Activated naive CD8-positive, alpha-beta T cell treated with anti-CD3 and anti-CD28 coated beads, Interleukin-2, amount 50 U/mL, for 16 hours (primary cell): ENCODE results near the gene ARL15.
"Not testable (repeated sequence)": the region's sequence is repeated elsewhere in the genome, so short reads cannot be mapped to it uniquely, and the experiment has no call there.

Source experiments
- DNase-seq: peaks from one replicate; pipeline ENCODE4 v3.0.0-alpha.2; 2020; ENCODE audit warnings: low read depth, low spot score

The ARL15 gene

DNA sequence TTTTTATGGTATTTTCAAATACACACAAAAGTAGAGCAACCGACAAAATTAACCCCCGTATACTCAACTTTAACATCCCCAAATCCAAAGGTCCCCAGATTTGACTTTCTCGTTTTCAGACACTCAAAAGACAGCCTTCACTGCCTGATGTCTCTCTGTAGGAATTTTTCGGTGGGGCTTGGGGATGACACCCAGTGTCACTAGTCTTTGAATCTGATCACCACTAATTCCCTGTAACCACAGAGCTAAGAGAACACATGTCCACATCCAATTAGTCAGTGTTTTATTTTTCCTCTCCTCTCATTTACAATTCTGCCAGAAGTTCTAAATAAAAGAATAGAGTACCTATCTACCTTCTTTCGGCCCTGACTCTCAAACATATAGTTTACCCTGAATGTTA lies 324.6 kb downstream of the ARL15 start:
- DNase-seq, result no peak

DNA sequence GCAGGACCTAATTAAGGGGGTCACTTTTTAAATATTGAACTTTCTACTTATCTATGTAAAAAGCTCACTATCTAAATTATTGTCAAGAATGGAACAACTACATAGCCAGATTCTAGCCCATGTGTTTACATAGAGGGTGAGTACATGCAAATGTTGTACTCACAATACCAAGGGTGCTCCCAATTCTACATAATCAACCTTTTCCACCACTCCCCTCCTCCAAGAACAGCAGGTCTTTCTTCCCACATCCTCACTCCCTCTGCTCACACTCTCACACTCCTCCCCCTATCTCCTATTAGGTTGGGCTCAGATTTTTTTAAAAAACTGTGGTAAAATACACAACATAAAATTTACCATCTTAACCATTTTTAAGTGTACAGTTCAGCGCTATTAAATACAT lies 325.4 kb downstream of the ARL15 start:
- DNase-seq, result no peak

DNA sequence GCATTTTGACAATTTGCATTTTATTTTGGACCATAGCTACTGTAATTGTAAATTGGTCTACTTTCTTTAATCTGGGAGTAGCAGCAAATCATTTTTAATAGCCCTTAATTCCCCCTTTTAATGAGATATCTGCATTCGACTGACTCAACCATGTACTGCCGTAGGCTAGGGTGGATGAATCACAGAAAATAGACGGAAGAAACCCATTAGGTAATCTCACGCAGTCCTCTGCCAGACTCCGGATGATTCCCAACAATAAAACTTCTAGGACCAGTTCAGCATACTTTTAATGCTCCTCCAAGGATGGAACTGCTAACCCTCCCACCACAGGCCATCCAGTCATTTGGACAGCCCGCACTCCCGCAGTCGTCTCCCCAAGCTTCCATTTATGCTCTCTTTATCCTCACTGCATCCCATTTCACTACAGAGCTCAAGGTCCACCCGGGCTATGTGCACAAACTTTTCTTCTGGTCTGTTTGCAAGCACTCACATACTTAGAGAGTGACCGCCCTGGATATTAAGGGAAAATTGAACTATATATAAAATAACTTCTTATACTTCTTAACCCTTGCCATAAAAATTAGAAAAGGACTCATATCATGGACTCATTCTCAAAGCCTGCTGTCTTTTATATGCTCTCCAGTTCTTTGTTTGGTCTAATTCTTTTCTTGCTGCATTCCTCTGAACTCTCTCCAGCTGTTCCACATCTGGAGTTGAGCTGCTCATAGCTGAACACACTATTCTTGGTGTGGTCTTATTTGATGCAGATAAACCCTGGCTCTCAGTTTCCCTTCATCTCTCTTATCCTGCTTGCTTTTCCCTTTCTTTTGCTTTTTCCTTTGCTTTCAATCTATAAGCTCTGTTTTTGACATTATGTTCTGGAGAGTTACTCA lies 326.6 kb downstream of the ARL15 start:
- DNase-seq, result no peak

DNA sequence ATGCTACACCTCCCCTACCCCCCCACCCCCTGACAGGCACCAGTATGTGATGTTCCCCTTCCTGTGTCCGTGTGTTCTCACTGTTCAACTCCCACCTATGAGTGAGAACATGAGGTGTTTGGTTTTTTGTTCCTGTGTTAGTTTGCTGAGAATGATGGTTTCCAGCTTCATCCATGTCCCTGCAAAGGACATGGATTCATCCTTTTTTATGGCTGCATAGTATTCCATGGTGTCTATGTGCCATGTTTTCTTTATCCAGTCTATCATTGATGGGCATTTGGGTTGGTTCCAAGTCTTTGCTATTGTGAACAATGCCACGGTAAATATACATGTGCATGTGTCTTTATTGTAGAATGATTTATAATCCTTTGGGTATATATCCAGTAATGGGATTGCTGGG lies 328.1 kb downstream of the ARL15 start:
- DNase-seq, result not testable (repeated sequence)

GRCh38 chr5:53980061-53980460 lies 330.3 kb downstream of the ARL15 start:
- DNase-seq, result no peak

GRCh38 chr5:53974021-53974420 lies 336.4 kb downstream of the ARL15 start:
- DNase-seq, result no peak

- DNase-seq, result no peak
Measured at GRCh38 chr5:53972314-53972713, 338.1 kb downstream of the ARL15 start.

DNA sequence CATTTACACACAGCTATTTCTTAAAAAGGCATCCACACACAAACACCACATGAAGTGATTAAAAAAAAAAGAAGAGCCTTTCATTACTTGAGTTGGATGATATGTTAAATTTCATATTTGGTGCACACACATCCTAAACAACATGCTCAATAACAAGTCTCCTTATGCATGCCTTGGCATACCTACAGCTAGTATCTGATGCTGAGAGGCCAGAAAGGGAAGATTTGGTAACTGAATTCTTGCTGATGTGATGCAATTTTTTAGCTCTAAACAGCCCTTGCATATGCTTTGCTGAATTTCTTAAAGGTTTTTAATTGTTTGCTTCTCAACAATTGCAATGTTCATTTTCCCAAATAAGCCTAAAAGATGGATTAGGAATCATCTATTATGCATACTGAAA lies 338.8 kb downstream of the ARL15 start:
- DNase-seq, result no peak

GRCh38 chr5:53971131-53971530 lies 339.2 kb downstream of the ARL15 start:
- no peak for DNase-seq

- no peak for DNase-seq
Measured at GRCh38 chr5:53970475-53970874, 339.9 kb downstream of the ARL15 start.

GRCh38 chr5:53969176-53969730 lies 341.1 kb downstream of the ARL15 start:
- DNase-seq, result no peak

DNA sequence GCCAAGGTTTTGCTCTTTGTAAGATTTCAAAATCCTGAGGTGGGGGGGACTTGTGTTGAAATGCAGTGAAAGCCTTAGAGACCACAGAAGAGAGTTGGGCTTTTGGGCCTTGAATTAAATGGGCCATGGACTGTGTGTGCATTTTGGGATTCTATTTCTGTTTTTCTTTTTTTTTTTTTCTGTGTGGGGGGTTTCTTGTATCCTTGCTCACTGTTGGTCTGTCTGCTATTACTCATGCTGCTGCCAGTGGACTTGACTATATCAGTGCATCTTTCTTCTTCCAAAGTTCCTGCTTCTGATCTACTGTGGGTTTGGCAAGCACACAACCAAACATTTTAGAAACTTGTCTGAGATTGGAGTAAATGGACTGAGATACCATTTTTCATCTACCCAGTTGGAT lies 344.9 kb downstream of the ARL15 start:
- DNase-seq, result no peak

- DNase-seq, result no peak
Measured at GRCh38 chr5:53963958-53964357, 346.4 kb downstream of the ARL15 start.

- no peak for DNase-seq
Measured at GRCh38 chr5:53962306-53962705, 348.1 kb downstream of the ARL15 start.

DNA sequence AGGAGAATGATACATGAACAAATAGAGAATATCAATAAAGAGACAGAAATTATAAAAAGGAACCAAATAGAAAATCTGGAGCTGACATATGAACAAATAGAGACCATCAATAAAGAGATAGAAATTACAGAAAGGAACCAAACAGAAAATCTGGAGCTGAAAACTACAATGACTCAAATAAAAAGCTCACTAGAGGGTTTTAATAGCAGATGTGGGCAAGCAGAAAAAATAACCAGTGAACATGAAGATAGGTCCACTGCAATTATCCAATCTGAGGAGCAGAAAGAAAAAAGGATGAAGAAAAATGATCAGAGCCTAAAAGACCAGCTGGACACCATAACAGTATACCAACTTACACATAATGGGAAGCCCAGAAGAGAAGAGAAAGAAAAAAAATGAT lies 353.7 kb downstream of the ARL15 start:
- no peak for DNase-seq

DNA sequence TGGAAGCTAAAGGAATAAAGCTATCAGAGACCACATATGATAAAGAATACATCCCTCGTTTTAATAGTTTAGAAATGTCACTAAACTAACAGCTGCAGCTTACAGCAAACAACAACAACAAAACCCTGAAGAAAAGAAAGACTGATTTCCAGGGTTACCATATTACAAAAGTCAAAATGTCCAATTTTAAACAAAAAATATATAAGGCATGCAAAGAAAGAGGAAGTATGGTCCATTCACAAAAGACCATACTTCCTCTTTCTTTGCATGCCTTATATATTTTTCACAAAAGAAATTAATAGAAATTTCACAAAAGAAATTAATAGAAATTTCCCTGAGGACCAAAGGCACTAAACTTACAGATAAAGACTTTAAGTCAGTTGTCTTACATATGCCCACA lies 354.2 kb downstream of the ARL15 start:
- DNase-seq, result no peak

- DNase-seq, result no peak
Measured at GRCh38 chr5:53950621-53951020, 359.8 kb downstream of the ARL15 start.

DNA sequence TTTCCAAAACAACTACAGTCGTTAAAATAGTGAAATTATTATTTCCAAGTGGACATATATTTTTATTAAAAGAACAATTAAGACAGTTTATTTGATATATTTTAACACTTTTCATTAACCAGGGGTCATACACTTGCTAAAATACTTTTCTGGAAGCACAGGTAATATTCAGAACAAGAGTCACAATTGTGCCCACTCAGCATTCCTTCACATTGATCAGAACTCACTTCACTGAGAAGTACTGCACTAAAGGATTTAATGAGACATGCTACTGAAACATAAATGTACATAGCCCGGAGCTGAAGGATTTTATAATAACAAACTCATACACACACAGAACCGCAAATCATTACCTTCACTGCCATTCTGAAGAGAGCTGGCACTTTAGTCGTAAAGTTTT lies 361.8 kb downstream of the ARL15 start:
- DNase-seq, result no peak

DNA sequence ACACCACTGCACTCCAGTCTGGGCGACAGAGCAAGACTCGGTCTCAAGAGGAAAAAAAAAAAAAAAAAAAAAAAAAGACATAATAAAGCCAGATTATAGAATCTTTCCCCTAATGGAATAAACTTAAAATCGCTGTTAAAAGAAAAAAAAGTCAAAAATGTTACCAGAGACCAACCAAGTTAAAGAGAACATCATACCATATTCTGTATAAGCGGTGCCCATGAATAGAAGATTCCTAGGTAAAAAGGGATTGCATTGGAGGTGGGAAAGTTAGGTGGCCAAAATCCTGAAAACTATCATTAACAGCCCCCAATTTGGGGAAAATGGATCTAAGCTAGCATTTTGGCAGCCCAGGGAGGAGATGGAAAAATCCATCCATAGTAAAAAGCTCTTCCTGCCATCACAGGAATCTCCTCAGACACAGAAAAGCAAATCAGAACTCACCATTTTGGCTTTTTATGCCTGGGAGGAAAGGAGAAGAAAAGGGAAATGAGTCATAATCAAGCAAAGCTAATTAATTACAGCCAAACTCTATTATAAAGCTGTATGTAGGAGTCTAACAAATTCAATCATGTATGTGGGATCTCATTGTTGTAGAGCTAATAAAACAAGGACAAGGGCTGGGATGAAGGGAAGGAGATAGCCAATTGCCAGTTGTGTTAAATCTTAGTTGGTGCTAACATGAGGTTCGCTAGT lies 363.8 kb downstream of the ARL15 start:
- no peak for DNase-seq

GRCh38 chr5:53944981-53945380 lies 365.4 kb downstream of the ARL15 start:
- no peak for DNase-seq

- DNase-seq, result no peak
Measured at GRCh38 chr5:53943938-53944337, 366.4 kb downstream of the ARL15 start.

DNA sequence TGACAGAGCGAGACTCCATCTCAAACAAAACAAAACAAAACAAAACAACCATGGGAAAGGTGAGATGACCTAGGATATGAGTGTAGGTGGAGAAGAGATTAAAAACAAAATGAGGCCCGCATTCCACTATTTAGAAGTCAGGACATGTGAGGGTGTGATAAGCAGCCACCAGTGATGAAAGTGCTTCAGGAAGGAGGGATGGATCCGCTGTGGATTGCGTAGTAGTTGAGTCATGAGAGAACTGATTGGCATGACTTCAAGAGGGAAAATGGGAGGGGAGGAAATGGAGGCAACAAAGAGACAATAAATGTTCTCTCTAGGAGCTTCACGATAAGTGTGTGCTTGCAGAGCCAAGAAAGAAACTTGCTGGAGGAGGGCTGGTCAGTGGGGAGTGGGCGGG lies 367.6 kb downstream of the ARL15 start:
- no peak for DNase-seq

- DNase-seq, result no peak
Measured at GRCh38 chr5:53940921-53941320, 369.5 kb downstream of the ARL15 start.
